Brain microvascular endothelial cell (primary cell): Measurements from ENCODE around the gene CHD9.

ENCODE experiments used
- DNase-seq: peaks from one replicate; pipeline ENCODE4 v3.0.0-alpha.2; 2020
- H3K27ac ChIP-seq: fragments of 250-450 bp; sonication (Bioruptor Pico); 2 replicates; pipeline ENCODE4 v1.5.1; 2020; ENCODE audit warnings: mild to moderate bottlenecking, moderate library complexity
- H3K27me3 ChIP-seq: fragments of 250-450 bp; sonication (Bioruptor Pico); replicated peaks from 2 replicates; pipeline ENCODE4 v1.5.1; 2020; ENCODE audit warnings: mild to moderate bottlenecking
- H3K36me3 ChIP-seq: fragments of 250-450 bp; sonication (Bioruptor Pico); replicated peaks from 2 replicates; pipeline ENCODE4 v1.5.1; 2020; ENCODE audit warnings: mild to moderate bottlenecking
- H3K4me3 ChIP-seq: 2 replicates; pipeline ENCODE4 v1.5.1; 2011; ENCODE audit warnings: low read depth, mild to moderate bottlenecking, control low read depth, low read length, moderate library complexity
- in situ Hi-C: cut with HindIII; loops from 2 replicates; pipeline ENCODE4 v1.10.0; 2017; ENCODE audit warnings: low sequenced_read_pairs, low pct_ligation_motif_present
- TF ChIP-seq, protein P1 (sequence below): IDR thresholded peaks from 2 replicates; pipeline ENCODE4 v1.5.1; 2011; ENCODE audit warnings: low read depth, mild to moderate bottlenecking, moderate library complexity, low read length, control low read depth, inconsistent platforms; ENCODE audit errors: missing control alignments

The CHD9 gene

DNA sequence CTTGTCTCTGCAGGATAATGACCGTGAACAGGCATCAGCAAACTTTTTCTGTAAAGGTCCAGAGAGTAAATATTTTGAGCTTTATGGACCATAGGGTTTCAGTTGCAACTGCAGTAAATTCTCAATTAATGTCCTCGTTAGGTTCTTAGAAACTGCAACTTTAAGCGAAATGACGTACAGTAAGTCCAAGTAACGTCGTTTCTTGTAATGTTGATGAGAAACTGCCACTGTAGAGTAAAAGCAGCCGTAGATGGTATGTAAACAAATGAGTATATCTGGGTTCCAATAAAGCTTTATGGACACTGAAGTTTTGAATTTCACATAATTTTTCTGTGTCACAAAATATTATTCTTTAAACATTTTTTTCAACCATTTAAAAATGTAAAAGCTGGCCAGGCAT, 4.9 kb downstream of the CHD9 start:
- no peak overlapping the region for H3K27ac ChIP-seq
- DNase-seq: no peak
- TF ChIP-seq, protein P1, sequence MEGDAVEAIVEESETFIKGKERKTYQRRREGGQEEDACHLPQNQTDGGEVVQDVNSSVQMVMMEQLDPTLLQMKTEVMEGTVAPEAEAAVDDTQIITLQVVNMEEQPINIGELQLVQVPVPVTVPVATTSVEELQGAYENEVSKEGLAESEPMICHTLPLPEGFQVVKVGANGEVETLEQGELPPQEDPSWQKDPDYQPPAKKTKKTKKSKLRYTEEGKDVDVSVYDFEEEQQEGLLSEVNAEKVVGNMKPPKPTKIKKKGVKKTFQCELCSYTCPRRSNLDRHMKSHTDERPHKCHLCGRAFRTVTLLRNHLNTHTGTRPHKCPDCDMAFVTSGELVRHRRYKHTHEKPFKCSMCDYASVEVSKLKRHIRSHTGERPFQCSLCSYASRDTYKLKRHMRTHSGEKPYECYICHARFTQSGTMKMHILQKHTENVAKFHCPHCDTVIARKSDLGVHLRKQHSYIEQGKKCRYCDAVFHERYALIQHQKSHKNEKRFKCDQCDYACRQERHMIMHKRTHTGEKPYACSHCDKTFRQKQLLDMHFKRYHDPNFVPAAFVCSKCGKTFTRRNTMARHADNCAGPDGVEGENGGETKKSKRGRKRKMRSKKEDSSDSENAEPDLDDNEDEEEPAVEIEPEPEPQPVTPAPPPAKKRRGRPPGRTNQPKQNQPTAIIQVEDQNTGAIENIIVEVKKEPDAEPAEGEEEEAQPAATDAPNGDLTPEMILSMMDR: no peak
- no peaks in the 10 kb centered on the region for H3K27me3 ChIP-seq
- no peak overlapping the region for H3K4me3 ChIP-seq
- H3K36me3 ChIP-seq: no peaks in the 10 kb centered on the region
- in situ Hi-C loops: no loop called here

DNA sequence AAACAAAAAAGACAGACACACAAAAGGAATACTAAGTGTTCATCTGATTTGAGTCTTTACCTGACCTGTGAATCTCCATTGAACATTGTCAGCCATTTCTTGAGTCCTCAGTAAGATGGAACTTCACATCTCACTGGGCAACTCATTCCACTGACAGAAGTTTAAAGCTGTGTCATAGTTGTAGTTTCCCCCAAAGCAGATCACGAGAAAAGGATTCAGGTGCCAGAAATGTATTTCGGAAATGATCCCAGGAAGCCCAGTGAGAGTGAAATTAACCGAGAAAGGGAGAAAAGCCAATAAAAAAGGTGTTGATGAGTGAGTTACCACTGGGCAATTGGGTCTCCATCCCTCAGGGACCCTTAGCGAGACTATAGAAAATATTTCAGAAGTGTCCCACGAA, 6.5 kb downstream of the CHD9 start:
- no peak overlapping the region for H3K4me3 ChIP-seq

DNA sequence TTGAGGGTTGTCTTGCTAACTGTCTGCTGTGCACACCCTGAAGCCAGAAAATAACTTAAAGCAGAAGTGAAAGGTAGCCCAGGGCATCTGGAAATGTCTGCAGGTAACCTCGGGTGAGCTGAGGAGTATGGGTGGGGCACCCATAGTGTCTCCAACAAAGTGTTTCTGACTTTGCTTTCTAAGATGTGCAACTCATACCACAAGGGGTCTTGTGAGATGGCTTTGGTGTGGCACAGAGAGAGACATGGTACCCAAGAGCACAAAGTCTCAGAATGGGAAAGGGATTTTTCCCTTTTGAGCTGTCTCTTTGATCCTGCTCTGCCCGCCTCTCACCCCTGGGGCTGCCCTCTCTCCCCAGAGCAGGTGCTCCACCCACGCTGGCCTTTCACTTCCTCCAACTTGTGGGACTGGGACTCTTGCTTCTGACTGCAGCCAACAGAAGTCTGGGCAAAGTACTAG, 6.9 kb downstream of the CHD9 start:
- Histone ChIP-seq H3K27me3 (no peaks in the 10 kb centered on the region), H3K27ac (no peak overlapping the region), H3K36me3 (no peaks in the 10 kb centered on the region), H3K4me3 (no peak overlapping the region)
- TF ChIP-seq, protein P1: no peak
- DNase-seq: no peak
- in situ Hi-C loops: no loop called here

More for the DNA sequence above, 6.5 kb downstream of the CHD9 start:
- no peak overlapping the region for H3K27ac ChIP-seq
- DNase-seq: no peak
- H3K27me3 ChIP-seq: no peaks in the 10 kb centered on the region
- TF ChIP-seq, protein P1: no peak
- in situ Hi-C loops: no loop called here
- H3K36me3 ChIP-seq: no peaks in the 10 kb centered on the region

DNA sequence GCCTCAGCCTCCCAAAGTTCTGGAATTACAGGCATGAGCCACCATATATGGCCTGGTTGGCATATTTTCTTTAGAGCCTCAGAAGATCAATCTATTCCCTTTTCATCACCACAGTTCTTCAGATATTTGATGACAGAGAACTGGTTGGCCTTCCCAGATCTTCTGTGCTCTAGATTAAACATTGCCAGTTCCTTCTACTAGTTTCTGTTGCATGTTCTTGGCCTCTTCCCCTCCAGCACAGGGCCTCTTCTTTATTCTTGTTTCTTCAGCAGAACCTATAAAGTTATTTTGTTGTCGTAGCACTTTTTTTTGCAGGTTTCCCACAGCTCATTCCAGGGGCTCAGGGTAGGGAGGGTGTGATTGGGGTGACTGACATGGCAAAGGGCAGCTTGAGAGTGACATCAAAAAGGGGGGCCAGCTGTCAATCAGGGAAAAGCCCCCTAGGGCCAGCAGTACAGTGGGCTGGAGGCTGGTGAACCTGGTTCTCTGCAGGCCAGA, 9.3 kb downstream of the CHD9 start:
- Histone ChIP-seq H3K4me3 (no peak overlapping the region), H3K27me3 (no peaks in the 10 kb centered on the region), H3K27ac (no peak overlapping the region), H3K36me3 (peaks cover 3% of the 10 kb centered on the region)
- in situ Hi-C loops: no loop called here
- TF ChIP-seq, protein P1: no peak
- no peak for DNase-seq

DNA sequence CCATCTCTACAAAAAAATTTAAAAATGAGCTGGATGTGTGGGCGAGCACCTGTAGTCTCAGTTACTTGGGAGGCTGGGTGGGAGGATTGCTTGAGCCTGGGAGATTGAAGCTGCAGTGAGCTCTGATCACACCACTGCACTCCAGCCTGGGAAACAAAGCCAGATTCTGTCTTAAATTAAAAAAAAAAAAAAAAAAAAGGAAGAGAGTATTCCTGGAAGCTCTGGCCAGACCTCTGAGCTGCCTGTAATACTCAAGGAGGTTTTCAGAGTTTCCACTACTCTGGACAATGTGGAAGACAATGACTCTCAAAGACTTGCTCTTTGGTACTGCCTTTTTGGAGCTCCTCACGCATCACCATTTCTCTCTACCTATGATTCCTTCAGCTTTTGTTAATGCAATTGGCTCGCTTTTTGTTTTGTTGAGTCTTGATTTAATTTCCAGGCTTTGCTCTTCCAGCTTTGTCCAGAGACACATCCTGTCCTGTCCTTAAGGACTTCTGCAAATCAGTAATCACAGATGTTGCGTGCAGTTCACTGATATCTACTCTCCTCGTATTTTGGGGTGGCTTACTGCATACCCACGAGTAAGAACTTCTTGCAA, 10.8 kb downstream of the CHD9 start:
- H3K27ac ChIP-seq: no peak overlapping the region
- TF ChIP-seq, protein P1: no peak
- DNase-seq: no peak
- H3K4me3 ChIP-seq: no peak overlapping the region
- H3K27me3 ChIP-seq: no peaks in the 10 kb centered on the region
- peaks cover 3% of the 10 kb centered on the region for H3K36me3 ChIP-seq
- in situ Hi-C loops: no loop called here

DNA sequence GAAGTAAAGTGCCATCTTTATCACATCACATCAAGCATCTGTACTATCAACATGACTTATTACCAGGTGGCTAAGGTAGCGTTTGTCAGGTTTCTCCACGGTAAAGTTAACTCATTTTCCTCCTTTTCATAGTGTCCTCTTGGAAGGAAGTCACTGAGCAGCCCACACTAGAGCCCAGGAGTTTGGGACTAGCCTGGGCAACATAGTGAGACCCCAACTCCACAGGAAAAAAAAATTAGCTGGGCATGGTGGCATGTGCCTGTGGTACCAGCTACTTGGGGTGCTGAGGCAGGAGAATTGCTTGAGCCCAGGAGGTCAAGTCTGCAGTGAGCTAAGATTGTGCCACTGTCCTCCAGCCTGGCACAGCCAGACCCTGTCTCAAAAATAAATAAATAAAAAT, 12.9 kb downstream of the CHD9 start:
- H3K27ac ChIP-seq: no peak overlapping the region
- TF ChIP-seq, protein P1: no peak
- DNase-seq: no peak
- in situ Hi-C loops: no loop called here
- H3K4me3 ChIP-seq: no peak overlapping the region
- H3K36me3 ChIP-seq: peaks cover 3% of the 10 kb centered on the region
- no peaks in the 10 kb centered on the region for H3K27me3 ChIP-seq
